SK-N-SH (cell line): ENCODE data around the gene NCKAP5. TPM values are rescaled to one million over a fixed set of nuclear protein-coding genes. Genes with fewer than 3 reads are reported as not detected.
A peak's percentile ranks its signal among the peaks of the same experiment; 100 is the strongest.

Experiments used
- CTCF ChIA-PET: fragments of 300-600, 350-600 bp; formaldehyde crosslinking; extraction: SDS; loops from one replicate; lab custom pipeline; 2021; lab: Yijun Ruan, JAX
- POLR2A ChIA-PET: fragments of 350-600 bp; sonication (Branson Sonifier 250); formaldehyde crosslinking; extraction: SDS; loops from one replicate; lab custom pipeline; 2020; ENCODE audit warnings: antibody characterized with exemption, inconsistent platforms; lab: Yijun Ruan, JAX
- DNase-seq: peaks from one replicate; pipeline ENCODE4 v3.0.0; 2012
- H2AFZ ChIP-seq: fragments of 200-600 bp; sonication (generic); 2 replicates; pipeline ENCODE4 v1.8.1; 2016; ENCODE audit warnings: antibody characterized with exemption, mild to moderate bottlenecking, low read depth
- H3F3A ChIP-seq: fragments of 200-600 bp; sonication (generic); replicated peaks from 2 replicates; pipeline ENCODE3; 2016; ENCODE audit warnings: antibody characterized with exemption, mild to moderate bottlenecking; ENCODE audit not compliant: insufficient read depth
- H3K27ac ChIP-seq, 2 experiments: fragments of 200-500 bp in 1 of 2; fragments of 200-600 bp in 1 of 2; sonication (Bioruptor generic) in 1 of 2; sonication (generic), shearing (Covaris generic) in 1 of 2; 2 replicates each; pipeline versions ENCODE4 v1.5.1 to v1.6.1; 2014 to 2016; ENCODE audit warnings: low read depth in 2 of 2, inconsistent platforms in 1 of 2, low read length in 1 of 2, mild to moderate bottlenecking in 1 of 2, mixed read lengths in 1 of 2
- H3K27me3 ChIP-seq: fragments of 200-600 bp; sonication (generic), shearing (Covaris generic); 2 replicates; pipeline ENCODE4 v1.6.1; 2016; ENCODE audit warnings: mixed run types; ENCODE audit not compliant: insufficient read depth
- H3K36me3 ChIP-seq, 2 experiments: fragments of 200-500 bp in 1 of 2; fragments of 200-600 bp in 1 of 2; sonication (Bioruptor generic) in 1 of 2; sonication (generic) in 1 of 2; replicated peaks in 1 of 2; 2 replicates each; pipeline versions ENCODE3 to v1.5.1; 2014 to 2016; ENCODE audit warnings: low read length in 1 of 2, mild to moderate bottlenecking in 1 of 2; ENCODE audit not compliant: insufficient read depth in 2 of 2, control insufficient read depth in 1 of 2
- H3K4me1 ChIP-seq, 2 experiments: fragments of 200-500 bp in 1 of 2; fragments of 200-600 bp in 1 of 2; sonication (Bioruptor generic) in 1 of 2; sonication (generic), shearing (Covaris generic) in 1 of 2; 2 replicates each; pipeline versions ENCODE4 v1.5.1 to v1.6.1; 2014 to 2016; ENCODE audit warnings: low read depth in 1 of 2, low read length in 1 of 2, mixed run types in 1 of 2; ENCODE audit not compliant: insufficient read depth in 2 of 2, control insufficient read depth in 1 of 2
- H3K4me2 ChIP-seq: fragments of 200-600 bp; sonication (generic), shearing (Covaris generic); 2 replicates; pipeline ENCODE4 v1.6.1; 2017; ENCODE audit warnings: mixed run types
- H3K4me3 ChIP-seq, 2 experiments: fragments of 200-500 bp in 1 of 2; fragments of 200-600 bp in 1 of 2; sonication (Bioruptor generic) in 1 of 2; sonication (generic), shearing (Covaris generic) in 1 of 2; 2 replicates each; pipeline versions ENCODE4 v1.5.1 to v1.8.1; 2014 to 2016; ENCODE audit warnings: low read depth in 2 of 2, inconsistent platforms in 1 of 2, low read length in 1 of 2, mild to moderate bottlenecking in 1 of 2, mixed read lengths in 1 of 2, moderate library complexity in 1 of 2
- H3K79me2 ChIP-seq: fragments of 200-600 bp; sonication (generic); 2 replicates; pipeline ENCODE4 v1.8.1; 2017; ENCODE audit warnings: mild to moderate bottlenecking; ENCODE audit not compliant: insufficient read depth
- H3K9ac ChIP-seq: fragments of 200-600 bp; sonication (generic); 2 replicates; pipeline ENCODE4 v1.6.1; 2017; ENCODE audit warnings: mixed run types
- H3K9me2 ChIP-seq: fragments of 200-600 bp; sonication (generic); 2 replicates; pipeline ENCODE4 v1.6.1; 2017; ENCODE audit warnings: mixed run types
- H3K9me3 ChIP-seq: fragments of 200-600 bp; sonication (generic); 2 replicates; pipeline ENCODE4 v1.6.1; 2017; ENCODE audit warnings: mixed run types, mild to moderate bottlenecking, moderate library complexity
- H4K20me1 ChIP-seq: fragments of 200-600 bp; sonication (generic); 2 replicates; pipeline ENCODE4 v1.6.1; 2017; ENCODE audit warnings: mild to moderate bottlenecking, mixed run types; ENCODE audit not compliant: insufficient read depth
- EP300 ChIP-seq, 2 experiments: IDR thresholded peaks; 2 replicates each; pipeline versions ENCODE4 v1.4.0 to v1.6.1; 2012; ENCODE audit warnings: borderline replicate concordance in 1 of 2, low read depth in 1 of 2, low read length in 1 of 2
- FOSL2 ChIP-seq: IDR thresholded peaks from 2 replicates; pipeline ENCODE4 v1.4.0; 2012; ENCODE audit warnings: low read depth, mild to moderate bottlenecking, moderate library complexity, borderline replicate concordance
- FOXJ3 ChIP-seq: sonication (generic); formaldehyde crosslinking; IDR thresholded peaks from 2 replicates; pipeline ENCODE4 v1.5.1; 2020; ENCODE audit warnings: mild to moderate bottlenecking, missing genetic modification reagents
- FOXM1 ChIP-seq: IDR thresholded peaks from 2 replicates; pipeline ENCODE4 v1.4.0; 2012; ENCODE audit warnings: low read depth, mild to moderate bottlenecking
- GABPA ChIP-seq: IDR thresholded peaks from 2 replicates; pipeline ENCODE4 v1.4.0; 2012; ENCODE audit warnings: low read depth, mild to moderate bottlenecking
- GATA2 ChIP-seq: sonication (generic); formaldehyde crosslinking; IDR thresholded peaks from 2 replicates; pipeline ENCODE4 v1.5.0; 2020; ENCODE audit warnings: mild to moderate bottlenecking, missing genetic modification reagents
- MEF2A ChIP-seq: IDR thresholded peaks from 2 replicates; pipeline ENCODE4 v1.4.0; 2012; ENCODE audit warnings: low read depth, borderline replicate concordance
- MXI1 ChIP-seq: IDR thresholded peaks from 2 replicates; pipeline ENCODE4 v1.6.1; 2012; ENCODE audit warnings: mild to moderate bottlenecking, low read depth, low read length, improper control_type of control experiment
- NFIC ChIP-seq: IDR thresholded peaks from 2 replicates; pipeline ENCODE4 v1.4.0; 2012; ENCODE audit warnings: borderline replicate concordance
- POLR2AphosphoS5 ChIP-seq: IDR thresholded peaks from 2 replicates; pipeline ENCODE4 v1.6.1; 2012; ENCODE audit warnings: low read depth, low read length
- RAD21 ChIP-seq: IDR thresholded peaks from 2 replicates; pipeline ENCODE4 v1.6.1; 2012; ENCODE audit warnings: mild to moderate bottlenecking, low read length
- RCOR1 ChIP-seq: fragments of 150-350 bp; IDR thresholded peaks from 2 replicates; pipeline ENCODE4 v1.6.1; 2017; ENCODE audit warnings: antibody characterized with exemption, low read length
- SIN3A ChIP-seq: IDR thresholded peaks from 2 replicates; pipeline ENCODE4 v1.6.1; 2012; ENCODE audit warnings: low read depth, mild to moderate bottlenecking, low read length, moderate library complexity, borderline replicate concordance
- SMC3 ChIP-seq: IDR thresholded peaks from 2 replicates; pipeline ENCODE4 v1.6.1; 2012; ENCODE audit warnings: low read depth, low read length, improper control_type of control experiment
- TAF1 ChIP-seq: IDR thresholded peaks from 2 replicates; pipeline ENCODE4 v1.6.1; 2012; ENCODE audit warnings: low read depth, mild to moderate bottlenecking, low read length, moderate library complexity, borderline replicate concordance
- TCF12 ChIP-seq: IDR thresholded peaks from 2 replicates; pipeline ENCODE4 v1.4.0; 2012
- TEAD4 ChIP-seq: IDR thresholded peaks from 2 replicates; pipeline ENCODE4 v1.4.0; 2012; ENCODE audit warnings: mild to moderate bottlenecking, borderline replicate concordance; ENCODE audit not compliant: insufficient read depth
- YY1 ChIP-seq: IDR thresholded peaks from 2 replicates; pipeline ENCODE4 v1.4.0; 2012; ENCODE audit warnings: low read depth, mild to moderate bottlenecking
- WGBS: methylation state at CpG from one replicate; pipeline ENCODE4 v1.1.6; 2017; ENCODE audit warnings: low lambda C conversion rate; 5-methylcytosine and 5-hydroxymethylcytosine counted together
- polyA plus RNA-seq, 3 experiments: library from polyadenylated mRNA; depleted of rRNA; stranded (reverse); fragments of >200 nt; gene quantifications; 2 replicates each; pipeline ENCODE4 v1.2.3, GENCODE V29; 2012
- TF ChIP-seq, protein P1 (sequence below): IDR thresholded peaks from 2 replicates; pipeline ENCODE4; 2012
- TF ChIP-seq, protein P2 (sequence below): fragments of 150-350 bp; IDR thresholded peaks from 2 replicates; pipeline ENCODE4 v1.6.1; 2017; ENCODE audit warnings: antibody characterized with exemption, low read length, low read depth, borderline replicate concordance

NCKAP5 gene
- polyA plus RNA-seq, 1 of the 3 experiments (the other 2 are of a cell fraction) = 0.02 TPM

DNA sequence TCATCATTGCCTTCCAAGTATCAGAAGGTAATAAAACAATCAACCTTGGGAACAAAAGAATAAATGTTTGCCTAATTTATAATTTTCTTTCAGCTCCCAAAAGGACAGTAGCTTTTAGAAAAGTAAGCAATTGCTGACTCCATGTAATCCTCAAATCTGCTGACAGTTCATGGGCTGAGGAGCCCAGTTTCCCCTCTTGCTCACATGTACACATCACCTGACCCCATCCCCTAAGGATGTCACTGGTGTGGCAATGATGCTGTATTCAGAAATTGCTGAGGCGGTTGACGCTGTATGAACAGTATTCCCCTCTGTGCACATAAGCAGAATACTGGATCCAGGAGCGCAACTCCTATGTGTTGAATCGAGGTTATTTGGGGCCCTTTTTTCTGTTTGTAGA is 842.1 kb downstream of the NCKAP5 start:
- Histone ChIP-seq H3K36me3 (no peaks in the 10 kb centered on the region), H3K4me1 (peaks cover 0 to 13% of the 10 kb centered on the region in 2 experiments; a peak in 2 of 4 replicates), H2AFZ (no peak overlapping the region), H3K4me3 (no peak overlapping the region), H4K20me1 (no peaks in the 10 kb centered on the region), H3K79me2 (no peaks in the 10 kb centered on the region), H3K27ac (no peak overlapping the region), H3F3A (no peaks in the 10 kb centered on the region), H3K4me2 (no peak overlapping the region), H3K9me2 (no peaks in the 10 kb centered on the region), H3K27me3 (no peaks in the 10 kb centered on the region), H3K9ac (no peak overlapping the region), H3K9me3 (no peaks in the 10 kb centered on the region)
- ChIA-PET POLR2A (interaction anchor here (0.6 kb wide), 1 partner anchor 166 kb away, joined by 3 read pairs; no protein-coding TSS in a partner anchor), CTCF (interaction anchor here (1.1 to 1.6 kb wide), 4 partner anchors 13 to 57 kb away, joined by 3 to 4 read pairs (median 4); no protein-coding TSS in a partner anchor)
- WGBS = 80% methylated on average over 4 of the region's 4 CpGs
- no peak for TF ChIP-seq TCF12
- TF ChIP-seq FOXM1 = no peak
- TF ChIP-seq GABPA = no peak
- TF ChIP-seq, protein P1, sequence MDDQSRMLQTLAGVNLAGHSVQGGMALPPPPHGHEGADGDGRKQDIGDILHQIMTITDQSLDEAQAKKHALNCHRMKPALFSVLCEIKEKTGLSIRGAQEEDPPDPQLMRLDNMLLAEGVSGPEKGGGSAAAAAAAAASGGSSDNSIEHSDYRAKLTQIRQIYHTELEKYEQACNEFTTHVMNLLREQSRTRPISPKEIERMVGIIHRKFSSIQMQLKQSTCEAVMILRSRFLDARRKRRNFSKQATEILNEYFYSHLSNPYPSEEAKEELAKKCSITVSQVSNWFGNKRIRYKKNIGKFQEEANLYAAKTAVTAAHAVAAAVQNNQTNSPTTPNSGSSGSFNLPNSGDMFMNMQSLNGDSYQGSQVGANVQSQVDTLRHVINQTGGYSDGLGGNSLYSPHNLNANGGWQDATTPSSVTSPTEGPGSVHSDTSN = no peak
- no peak for TF ChIP-seq FOSL2
- TF ChIP-seq MEF2A = no peak
- no peak for TF ChIP-seq GATA2 (CRISPR knock-in tag)
- no peak for TF ChIP-seq TAF1
- no peak for TF ChIP-seq YY1
- TF ChIP-seq NFIC = no peak
- no peak for TF ChIP-seq MXI1
- DNase-seq = no peak

DNA sequence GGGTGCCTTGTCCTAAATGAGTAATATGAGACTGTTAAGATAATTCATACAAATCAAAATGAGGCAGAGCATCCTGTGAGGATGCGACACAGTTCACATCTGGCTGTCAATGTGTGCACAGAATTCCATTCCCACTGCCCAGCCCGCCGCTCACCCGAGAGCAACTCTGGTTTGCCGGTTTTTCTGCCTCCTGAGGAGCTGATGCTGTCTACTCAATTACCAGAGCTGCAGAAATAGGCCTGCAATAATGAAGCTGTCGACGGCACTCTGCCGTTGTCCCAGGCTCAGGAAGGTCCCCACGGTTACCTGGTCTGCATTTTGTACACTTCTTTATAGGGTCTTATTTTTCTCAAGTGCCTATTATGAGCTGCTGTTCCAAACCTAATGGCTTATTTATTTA is 842.5 kb downstream of the NCKAP5 start:
- CTCF ChIA-PET = interaction anchor here (1.0 to 1.6 kb wide), 3 partner anchors 9 to 57 kb away, joined by 3 to 4 read pairs (median 3); no protein-coding TSS in a partner anchor

More for the DNA sequence above, 842.5 kb downstream of the NCKAP5 start:
- POLR2A ChIA-PET = interaction anchor here (0.6 kb wide), 1 partner anchor 166 kb away, joined by 3 read pairs; no protein-coding TSS in a partner anchor
- Histone ChIP-seq H3K4me1 (peaks cover 0 to 13% of the 10 kb centered on the region in 2 experiments; a peak in 2 of 4 replicates), H3K79me2 (no peaks in the 10 kb centered on the region), H4K20me1 (no peaks in the 10 kb centered on the region), H3K9ac (no peak overlapping the region), H3K4me2 (no peak overlapping the region), H3K36me3 (no peaks in the 10 kb centered on the region), H2AFZ (no peak overlapping the region), H3K27me3 (no peaks in the 10 kb centered on the region), H3K9me3 (no peaks in the 10 kb centered on the region), H3F3A (no peaks in the 10 kb centered on the region), H3K27ac (no peak overlapping the region), H3K9me2 (no peaks in the 10 kb centered on the region), H3K4me3 (no peak overlapping the region)
- TF ChIP-seq POLR2AphosphoS5 = no peak
- no peak for TF ChIP-seq SMC3
- TF ChIP-seq SIN3A = no peak
- no peak for TF ChIP-seq TCF12
- TF ChIP-seq TEAD4 = no peak
- TF ChIP-seq TAF1 = no peak
- no peak for TF ChIP-seq GABPA
- TF ChIP-seq EP300 (IDR thresholded peaks at IDR 0.05; ENCODE audit: borderline replicate concordance in 1 of 2, low read depth in 1 of 2, low read length in 1 of 2) = no peak
- TF ChIP-seq RAD21 = no peak
- no peak for TF ChIP-seq RCOR1
- TF ChIP-seq GATA2 (CRISPR knock-in tag) = no peak
- no peak for TF ChIP-seq FOXJ3 (CRISPR knock-in tag)
- TF ChIP-seq, protein P2, sequence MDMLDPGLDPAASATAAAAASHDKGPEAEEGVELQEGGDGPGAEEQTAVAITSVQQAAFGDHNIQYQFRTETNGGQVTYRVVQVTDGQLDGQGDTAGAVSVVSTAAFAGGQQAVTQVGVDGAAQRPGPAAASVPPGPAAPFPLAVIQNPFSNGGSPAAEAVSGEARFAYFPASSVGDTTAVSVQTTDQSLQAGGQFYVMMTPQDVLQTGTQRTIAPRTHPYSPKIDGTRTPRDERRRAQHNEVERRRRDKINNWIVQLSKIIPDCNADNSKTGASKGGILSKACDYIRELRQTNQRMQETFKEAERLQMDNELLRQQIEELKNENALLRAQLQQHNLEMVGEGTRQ = no peak
- peak; percentile 52 for DNase-seq
- 36% methylated on average over 9 of the region's 9 CpGs for WGBS
